Heart left ventricle (tissue), 16 donors: ENCODE results near the gene NCOA5. TPM values are rescaled to one million over a fixed set of nuclear protein-coding genes. Genes with fewer than 3 reads are reported as not detected.

Experiments used
- ATAC-seq, 4 donors: fragments of 200-7000 bp; cut with Tn5 transposase; one replicate each; pipeline ENCODE4 v1.9.1; 2020 to 2022; ENCODE audit warnings: moderate library complexity in 4 of 4, mild to moderate bottlenecking in 3 of 4, moderate number of reproducible peaks in 1 of 4
- DNase-seq, 5 donors: peaks; one replicate each; pipeline ENCODE4 v3.0.0-alpha.2; 2020
- H3K27ac ChIP-seq, 12 donors: fragments of 200-600 bp; sonication (generic) in 4 of 12; one replicate each; pipeline versions ENCODE4 v1.5.0 to v1.8.0; 2016 to 2022; ENCODE audit warnings: mild to moderate bottlenecking in 2 of 12
- H3K27me3 ChIP-seq, 9 donors: fragments of 200-600 bp; sonication (generic) in 2 of 9; one replicate each; pipeline versions ENCODE4 v1.5.1 to v1.8.0; 2016 to 2022; ENCODE audit warnings: mild to moderate bottlenecking in 3 of 9
- H3K36me3 ChIP-seq, 9 donors: fragments of 200-600 bp; sonication (generic) in 2 of 9; one replicate each; pipeline versions ENCODE4 v1.5.0 to v1.8.0; 2018 to 2022; ENCODE audit warnings: mild to moderate bottlenecking in 2 of 9
- H3K4me1 ChIP-seq, 12 donors: fragments of 200-600 bp; sonication (generic) in 4 of 12; one replicate each; pipeline versions ENCODE4 v1.5.0 to v1.8.0; 2016 to 2022; ENCODE audit warnings: mild to moderate bottlenecking in 3 of 12
- H3K4me3 ChIP-seq, 12 donors: fragments of 200-600 bp; sonication (generic) in 4 of 12; one replicate each; pipeline versions ENCODE4 v1.5.0 to v1.8.0; 2017 to 2022; ENCODE audit warnings: mild to moderate bottlenecking in 9 of 12, moderate library complexity in 4 of 12
- H3K9me3 ChIP-seq, 12 donors: fragments of 200-600 bp; sonication (generic) in 4 of 12; one replicate each; pipeline versions ENCODE4 v1.5.0 to v1.8.0; 2016 to 2022; ENCODE audit warnings: mild to moderate bottlenecking in 1 of 12
- CTCF ChIP-seq, 12 donors: fragments of 200-600 bp; sonication (generic) in 4 of 12; IDR thresholded peaks; one replicate each; pipeline versions ENCODE4 v1.5.0 to v1.8.0; 2018 to 2022; ENCODE audit warnings: antibody characterized with exemption in 12 of 12, mild to moderate bottlenecking in 5 of 12
- POLR2A ChIP-seq, 2 donors: fragments of 450-650 bp; IDR thresholded peaks; one replicate each; pipeline ENCODE4 v1.6.1; 2017; ENCODE audit warnings: antibody characterized with exemption in 2 of 2, mild to moderate bottlenecking in 2 of 2, moderate library complexity in 2 of 2
- whole genome bisulfite sequencing, 4 donors: extraction: QIAGEN DNeasy Blood & Tissue Kit in 2 of 4; methylation state at CpG; one replicate each; pipeline versions ENCODE4 v1.1.5 to v1.1.7; 2013 to 2018; 5-methylcytosine and 5-hydroxymethylcytosine counted together
- intact Hi-C, 10 donors: fragments of 100-400 bp; cut with DNase I; formaldehyde crosslinking; loops; one replicate each; pipeline versions ENCODE4 v1.11.1 to v1.14.2; 2022
- polyA plus RNA-seq, 2 donors: library from polyadenylated mRNA; stranded (reverse); fragments of 200-250 nt; gene quantifications; one replicate each; pipeline ENCODE4 v1.2.3, GENCODE V29; 2013
- total RNA-seq, 9 donors: library from RNA; depleted of rRNA in 2 of 9; stranded (reverse); fragments of >200 nt in 2 of 9; fragmentation: NEBNext Ultra II Directional in 3 of 9; extraction: Animal tissue kit (Norgen Biotek cat#: 25700) in 3 of 9; gene quantifications; one replicate each; pipeline versions ENCODE4 v1.1.0 to v1.2.4, GENCODE V29; 2016 to 2023
- donor health status: ischemic (EF 13 %, LVEDD 7.1; RV severe dilation, severe dysfunction).
- donor health status: healthy with polysubstance abuse.
- donor health status: DM: no; HTN: yes; CAD: no.
- donor health status: DM: no; HTN: no; CAD: no.
- donor health status: ischemic (EF 25% LVEDD 6.9; RV normal size, moderate dysfunction).
- donor health status: ischemic (EF 25% LVEDD 5.7; RV mildly dilated, moderate dysfunction).
- donor health status: healthy.
- donor health status: DM: yes; HTN: yes; CAD: no.
- donor health status: ischemic (EF 35%, LVEDD 5.7; RV mildly dilated, moderate dysfunction).
- donor health status: nonischemic (EF 11% LVEDD 7.7; RV severe dilation, severe dysfunction).
- donor health status: DM: yes; HTN: yes; CAD: no.
- donor health status: PGD.
- donor health status: ischemic (EF 29% LVEDD 5.4; RV normal size, mild dysfunction).
- donor health status: nonischemic (EF 23%, LVEDD 6.1; RV moderate dilation, normal function).

The NCOA5 gene
- total and polyA plus RNA-seq, 11 donors, result 5.7 to 17.4 (median 12.3) TPM

- Histone ChIP-seq H3K36me3 (no peaks in the 10 kb centered on the region), H3K27ac (no peak overlapping the region), H3K9me3 (no peaks in the 10 kb centered on the region), H3K4me1 (peaks cover 0 to 11% (median 0%) of the 10 kb centered on the region in 12 donors), H3K4me3 (no peak overlapping the region), H3K27me3 (peaks cover 6 to 70% (median 27%) of the 10 kb centered on the region in 9 donors)
- TF ChIP-seq CTCF (IDR thresholded peaks at IDR 0.05), result no peak
- TF ChIP-seq POLR2A (IDR thresholded peaks at IDR 0.05), result no peak
- ATAC-seq (no peak), DNase-seq (no peak)
- intact Hi-C loops, result loop anchor here in 3 of 10 donors (5.0 to 10.0 kb wide), 4 partner anchors 41 to 549 kb away; partner anchors contain the start of genes CDH22 (in 1 of the 3) and TP53RK (in 1 of the 3)
- WGBS, 4 donors, result 37 to 57% (median 48%) methylated on average over 12 of the region's 12 CpGs
Observed at GRCh38 chr20:46135856-46136633, 46.3 kb upstream of the NCOA5 start.

GRCh38 chr20:46134716-46135115 lies 45.0 kb upstream of the NCOA5 start:
- WGBS, 4 donors, result 77 to 81% (median 80%) methylated on average over 7 of the region's 7 CpGs
- H3K27me3 ChIP-seq, result peaks cover 6 to 57% (median 26%) of the 10 kb centered on the region in 9 donors

GRCh38 chr20:46133886-46134654 lies 44.3 kb upstream of the NCOA5 start:
- intact Hi-C loops, result loop anchor here (2.0 to 10.0 kb wide), 10 partner anchors 38 to 551 kb away; partner anchors contain the start of genes CDH22 (in 5 of the 10) and TP53RK (in 1 of the 10)
- DNase-seq (no peak), ATAC-seq (no peak)
- TF ChIP-seq CTCF (IDR thresholded peaks at IDR 0.05), result no peak
- no peak for TF ChIP-seq POLR2A (IDR thresholded peaks at IDR 0.05)
- WGBS, 4 donors, result 69 to 79% (median 76%) methylated on average over 11 of the region's 11 CpGs
- Histone ChIP-seq H3K4me3 (no peak overlapping the region), H3K9me3 (no peaks in the 10 kb centered on the region), H3K4me1 (peaks cover 0 to 20% (median 9%) of the 10 kb centered on the region in 12 donors), H3K27me3 (peaks cover 4 to 50% (median 22%) of the 10 kb centered on the region in 9 donors), H3K27ac (no peak overlapping the region), H3K36me3 (peaks cover 0 to 3% (median 0%) of the 10 kb centered on the region in 9 donors)

More at GRCh38 chr20:46134716-46135115, 45.0 kb upstream of the NCOA5 start:
- no peak overlapping the region for H3K4me3 ChIP-seq
- no peaks in the 10 kb centered on the region for H3K9me3 ChIP-seq
- H3K36me3 ChIP-seq, result no peaks in the 10 kb centered on the region
- TF ChIP-seq POLR2A (IDR thresholded peaks at IDR 0.05) (no peak), CTCF (IDR thresholded peaks at IDR 0.05) (no peak)
- H3K4me1 ChIP-seq, result peaks cover 0 to 18% (median 8%) of the 10 kb centered on the region in 12 donors
- intact Hi-C loops, result loop anchor here in 8 of 10 donors (5.0 to 10.0 kb wide), 8 partner anchors 38 to 550 kb away; partner anchors contain the start of genes CDH22 (in 4 of the 8) and TP53RK (in 1 of the 8)
- H3K27ac ChIP-seq, result no peak overlapping the region
- no peak for DNase-seq
- no peak for ATAC-seq
